Putamen (tissue), 1 donor: ENCODE measurements around the gene PALLD.

Experiments used
- DNase-seq: peaks from one replicate; pipeline ENCODE4 v3.0.0-alpha.2; 2016; ENCODE audit warnings: low spot score

The PALLD gene

GRCh38 chr4:168852933-168853713, 356.3 kb downstream of the PALLD start:
- DNase-seq = no peak

GRCh38 chr4:168853770-168854169, 356.9 kb downstream of the PALLD start:
- DNase-seq = no peak

- DNase-seq = no peak
These were observed 357.6 kb downstream of the PALLD start for GRCh38 chr4:168854350-168854921.

GRCh38 chr4:168856312-168856711, 359.5 kb downstream of the PALLD start:
- DNase-seq = no peak

GRCh38 chr4:168857009-168857408, 360.2 kb downstream of the PALLD start:
- DNase-seq = no peak

GRCh38 chr4:168857546-168858314, 360.9 kb downstream of the PALLD start:
- no peak for DNase-seq

GRCh38 chr4:168859100-168859499, 362.2 kb downstream of the PALLD start:
- no peak for DNase-seq

- DNase-seq = no peak
These were observed 363.2 kb downstream of the PALLD start for GRCh38 chr4:168859888-168860694.

GRCh38 chr4:168860827-168861226, 364.0 kb downstream of the PALLD start:
- DNase-seq = no peak

- no peak for DNase-seq
These were observed 367.1 kb downstream of the PALLD start for GRCh38 chr4:168863719-168864647.

- no peak for DNase-seq
These were observed 368.1 kb downstream of the PALLD start for GRCh38 chr4:168864821-168865541.

- DNase-seq = no peak
These were observed 369.0 kb downstream of the PALLD start for GRCh38 chr4:168865854-168866253.

GRCh38 chr4:168866635-168867034, 369.8 kb downstream of the PALLD start:
- no peak for DNase-seq

- DNase-seq = no peak
These were observed 370.3 kb downstream of the PALLD start for GRCh38 chr4:168867128-168867527.

- DNase-seq = peak; percentile 73
These were observed 371.4 kb downstream of the PALLD start for GRCh38 chr4:168868044-168868781.

GRCh38 chr4:168868802-168869201, 371.9 kb downstream of the PALLD start:
- DNase-seq = no peak

GRCh38 chr4:168870004-168870403, 373.2 kb downstream of the PALLD start:
- DNase-seq = no peak

- DNase-seq = no peak
These were observed 374.8 kb downstream of the PALLD start for GRCh38 chr4:168871632-168872031.

GRCh38 chr4:168874083-168874482, 377.2 kb downstream of the PALLD start:
- no peak for DNase-seq

- no peak for DNase-seq
These were observed 379.3 kb downstream of the PALLD start for GRCh38 chr4:168876106-168876505.
